Stimulated activated CD8-positive, alpha-beta memory T cell treated with anti-CD3 and anti-CD28 coated beads, Interleukin-15, amount 100 ng/mL, for 48 hours (primary cell): Measurements from ENCODE around the gene PLEKHG7.

ENCODE experiments used
- DNase-seq, 2 donors: peaks; one replicate each; pipeline ENCODE4 v3.0.0-alpha.2; 2020; ENCODE audit warnings: low read depth in 2 of 2

PLEKHG7 gene

GRCh38 chr12:92794814-92795213 is 92.0 kb downstream of the PLEKHG7 start:
- no peak for DNase-seq

GRCh38 chr12:92796650-92797049 is 93.9 kb downstream of the PLEKHG7 start:
- DNase-seq, result no peak

- no peak for DNase-seq
Measured at GRCh38 chr12:92802906-92803305, 100.1 kb downstream of the PLEKHG7 start.

GRCh38 chr12:92803903-92804302 is 101.1 kb downstream of the PLEKHG7 start:
- DNase-seq, result no peak

GRCh38 chr12:92810370-92810769 is 107.6 kb downstream of the PLEKHG7 start:
- no peak for DNase-seq

- no peak for DNase-seq
Measured at GRCh38 chr12:92814584-92814983, 111.8 kb downstream of the PLEKHG7 start.

- no peak for DNase-seq
Measured at GRCh38 chr12:92821142-92821541, 118.4 kb downstream of the PLEKHG7 start.
